ENCODE measurements around the gene DEFB121. TPM values are rescaled to one million over a fixed set of nuclear protein-coding genes. Genes with fewer than 3 reads are reported as not detected.

DEFB121 gene
- total and polyA plus RNA-seq, 11 donors, result not detected

GRCh38 chr20:31355981-31356380 is 50.0 kb downstream of the DEFB121 start:
- H3K4me1 ChIP-seq, result no peaks in the 10 kb centered on the region
- no peak for ATAC-seq
- H3K27ac ChIP-seq, result no peak overlapping the region
- H3K36me3 ChIP-seq, result no peaks in the 10 kb centered on the region
- intact Hi-C loops (cut with DNase I), result no loop called here
- DNase-seq, result no peak
- H3K27me3 ChIP-seq, result peaks cover 0 to 4% (median 0%) of the 10 kb centered on the region in 9 donors
- peaks cover 0 to 12% (median 0%) of the 10 kb centered on the region in 12 donors for H3K9me3 ChIP-seq
- no peak overlapping the region for H3K4me3 ChIP-seq
- TF ChIP-seq, protein P1, sequence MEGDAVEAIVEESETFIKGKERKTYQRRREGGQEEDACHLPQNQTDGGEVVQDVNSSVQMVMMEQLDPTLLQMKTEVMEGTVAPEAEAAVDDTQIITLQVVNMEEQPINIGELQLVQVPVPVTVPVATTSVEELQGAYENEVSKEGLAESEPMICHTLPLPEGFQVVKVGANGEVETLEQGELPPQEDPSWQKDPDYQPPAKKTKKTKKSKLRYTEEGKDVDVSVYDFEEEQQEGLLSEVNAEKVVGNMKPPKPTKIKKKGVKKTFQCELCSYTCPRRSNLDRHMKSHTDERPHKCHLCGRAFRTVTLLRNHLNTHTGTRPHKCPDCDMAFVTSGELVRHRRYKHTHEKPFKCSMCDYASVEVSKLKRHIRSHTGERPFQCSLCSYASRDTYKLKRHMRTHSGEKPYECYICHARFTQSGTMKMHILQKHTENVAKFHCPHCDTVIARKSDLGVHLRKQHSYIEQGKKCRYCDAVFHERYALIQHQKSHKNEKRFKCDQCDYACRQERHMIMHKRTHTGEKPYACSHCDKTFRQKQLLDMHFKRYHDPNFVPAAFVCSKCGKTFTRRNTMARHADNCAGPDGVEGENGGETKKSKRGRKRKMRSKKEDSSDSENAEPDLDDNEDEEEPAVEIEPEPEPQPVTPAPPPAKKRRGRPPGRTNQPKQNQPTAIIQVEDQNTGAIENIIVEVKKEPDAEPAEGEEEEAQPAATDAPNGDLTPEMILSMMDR (IDR thresholded peaks at IDR 0.05), result no peak
- no peak for TF ChIP-seq POLR2A (IDR thresholded peaks at IDR 0.05)
- 43 to 60% (median 50%) methylated on average over 1 of the region's 1 CpG for WGBS, 4 donors

Other genes starting within 250 kb of the DEFB121 start
- gene DEFB115, start 148.6 kb downstream of the DEFB121 start, total RNA-seq, result not detected
- gene DEFB115, start 148.6 kb downstream of the DEFB121 start, polyA plus RNA-seq, result not detected
- not detected for gene DEFB116, start 97.6 kb downstream of the DEFB121 start, total RNA-seq
- gene DEFB116, start 97.6 kb downstream of the DEFB121 start, polyA plus RNA-seq, result not detected
- not detected for gene DEFB118, start 37.6 kb downstream of the DEFB121 start, total RNA-seq
- not detected for gene DEFB118, start 37.6 kb downstream of the DEFB121 start, polyA plus RNA-seq
- not detected for gene DEFB119, start 15.6 kb downstream of the DEFB121 start, total RNA-seq
- gene DEFB119, start 15.6 kb downstream of the DEFB121 start, polyA plus RNA-seq, result not detected
- not detected for gene DEFB123, start 34.4 kb upstream of the DEFB121 start, total RNA-seq
- not detected for gene DEFB123, start 34.4 kb upstream of the DEFB121 start, polyA plus RNA-seq
- gene DEFB124, start 68.9 kb upstream of the DEFB121 start, total RNA-seq, result not detected
- gene DEFB124, start 68.9 kb upstream of the DEFB121 start, polyA plus RNA-seq, result under 1 TPM in 1 of 2 donors, not detected in 1; 0.76 TPM
- gene REM1, start 69.1 kb upstream of the DEFB121 start, total RNA-seq, result 1 to 10 TPM in 8 of 9 donors, under 1 TPM in 1; 0.44 to 5.3 (median 1.5) TPM
- gene REM1, start 69.1 kb upstream of the DEFB121 start, polyA plus RNA-seq, result 1 to 10 TPM; 2.6 to 3.2 TPM
- 100 to 1,000 TPM in 1 of 9 donors, 10 to 100 TPM in 8; 22.3 to 110 (median 39.8) TPM for gene HM13, start 108.2 kb upstream of the DEFB121 start, total RNA-seq
- 100 to 1,000 TPM in 1 of 2 donors, 10 to 100 TPM in 1; 41.0 to 119 TPM for gene HM13, start 108.2 kb upstream of the DEFB121 start, polyA plus RNA-seq
- 100 to 1,000 TPM in 6 of 9 donors, 10 to 100 TPM in 3; 72.4 to 619 (median 112) TPM for gene ID1, start 199.1 kb upstream of the DEFB121 start, total RNA-seq
- 100 to 1,000 TPM; 140 to 327 TPM for gene ID1, start 199.1 kb upstream of the DEFB121 start, polyA plus RNA-seq
- 10 to 100 TPM in 5 of 9 donors, 1 to 10 TPM in 4; 5.7 to 29.4 (median 10.6) TPM for gene COX4I2, start 231.7 kb upstream of the DEFB121 start, total RNA-seq
- gene COX4I2, start 231.7 kb upstream of the DEFB121 start, polyA plus RNA-seq, result 10 to 100 TPM; 13.6 to 42.8 TPM

Data from heart left ventricle (tissue), 16 donors.